Testis (tissue), 3 donors: ENCODE data around the gene GPR176. TPM values are rescaled to one million over a fixed set of nuclear protein-coding genes. Genes with fewer than 3 reads are reported as not detected.

Source experiments
- DNase-seq: peaks from one replicate; pipeline ENCODE4 v3.0.0-alpha.2; 2019
- H3K27ac ChIP-seq, 2 donors: fragments of 200-600 bp; sonication (generic); one replicate each; pipeline ENCODE4 v1.5.1; 2019
- H3K27me3 ChIP-seq: fragments of 200-600 bp; sonication (generic); one replicate; pipeline ENCODE4 v1.5.1; 2019
- H3K36me3 ChIP-seq: fragments of 200-600 bp; sonication (generic); one replicate; pipeline ENCODE4 v1.5.1; 2017; ENCODE audit warnings: low read depth; ENCODE audit errors: missing control alignments
- H3K4me1 ChIP-seq: fragments of 200-600 bp; sonication (generic); one replicate; pipeline ENCODE4 v1.5.1; 2019
- H3K4me3 ChIP-seq, 2 donors: fragments of 200-600 bp; sonication (generic); one replicate each; pipeline ENCODE4 v1.5.1; 2017 to 2019
- H3K9me3 ChIP-seq: fragments of 200-600 bp; sonication (generic); one replicate; pipeline ENCODE4 v1.5.1; 2017
- CTCF ChIP-seq, 3 experiments: fragments of 450-650 bp in 2 of 3; fragments of 200-600 bp in 1 of 3; sonication (generic) in 1 of 3; IDR thresholded peaks; one replicate each; pipeline ENCODE4 v1.5.1; 2016 to 2019; ENCODE audit warnings: antibody characterized with exemption in 3 of 3, mild to moderate bottlenecking in 2 of 3, moderate library complexity in 1 of 3
- POLR2A ChIP-seq: fragments of 450-650 bp; IDR thresholded peaks from one replicate; pipeline ENCODE4 v1.6.1; 2017; ENCODE audit warnings: antibody characterized with exemption, mild to moderate bottlenecking, moderate library complexity
- WGBS, 2 donors: methylation state at CpG; one replicate each; pipeline ENCODE4 v1.1.5; 2018; 5-methylcytosine and 5-hydroxymethylcytosine counted together
- intact Hi-C: fragments of 100-400 bp; cut with DNase I; formaldehyde crosslinking; loops from one replicate; pipeline ENCODE4 v1.15.1; 2023; ENCODE audit warnings: low total_unique reads
- polyA plus RNA-seq: library from polyadenylated mRNA; stranded (reverse); fragments of 350-450 nt; fragmentation: Illumina TruSeq; extraction: RNeasy Lipid Tissue Mini Kit (QIAGEN cat#74804); gene quantifications from one replicate; pipeline ENCODE4 v1.2.3, GENCODE V29; 2014; ENCODE audit warnings: low read depth, low replicate concordance; ENCODE audit not compliant: insufficient read depth
- total RNA-seq, 2 donors: library from RNA; depleted of rRNA; stranded (reverse); fragments of >200 nt; gene quantifications; one replicate each; pipeline ENCODE4 v1.2.3, GENCODE V29; 2016

GPR176 gene
- total and polyA plus RNA-seq, 3 donors from 2014 or later = 22.0 to 34.1 (median 23.1) TPM

- H3K4me3 ChIP-seq = no peak overlapping the region
- no peaks in the 10 kb centered on the region for H3K36me3 ChIP-seq
- H3K27ac ChIP-seq = no peak overlapping the region
- H3K4me1 ChIP-seq = no peaks in the 10 kb centered on the region
- TF ChIP-seq POLR2A (no peak), CTCF (IDR thresholded peaks at IDR 0.05) (no peak)
- 44 to 54% methylated on average over 1 of the region's 1 CpG for WGBS, 2 donors
- H3K9me3 ChIP-seq = no peaks in the 10 kb centered on the region
- H3K27me3 ChIP-seq = no peaks in the 10 kb centered on the region
- intact Hi-C loops = no loop called here
- no peak for DNase-seq
These were observed 132.6 kb downstream of the GPR176 start for GRCh38 chr15:39787479-39787878.

DNA sequence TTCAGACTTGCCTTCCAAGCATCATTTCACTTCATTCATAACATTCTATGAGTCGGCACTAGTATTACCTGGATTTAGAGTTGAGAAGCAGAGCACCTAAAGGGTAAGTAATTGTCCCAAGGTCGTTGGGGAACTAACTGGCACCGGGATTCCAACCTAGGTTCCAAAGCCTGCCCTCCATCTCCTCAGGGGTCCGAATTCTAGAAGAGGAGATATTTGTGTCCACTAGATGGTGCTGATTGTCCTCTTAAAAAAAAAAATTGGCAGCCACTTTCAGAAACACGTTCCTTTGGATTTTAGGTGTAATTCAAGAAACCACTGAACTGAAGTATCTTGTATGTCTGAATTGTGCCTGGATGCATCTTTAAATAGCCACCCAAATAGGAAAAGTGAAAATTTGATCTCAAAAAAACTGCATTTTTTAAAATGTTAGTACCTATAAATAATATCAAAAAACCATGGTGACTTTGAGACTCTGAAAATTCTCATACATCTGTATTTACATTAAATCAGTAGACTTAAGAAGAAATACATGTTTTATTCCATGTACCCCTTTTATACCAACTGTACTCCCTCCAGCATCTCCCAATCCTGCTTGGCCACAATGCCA lies 133.5 kb downstream of the GPR176 start:
- H3K36me3 ChIP-seq = no peaks in the 10 kb centered on the region
- DNase-seq = no peak
- H3K4me3 ChIP-seq = no peak overlapping the region
- peak; percentile 31 to 61 (median 60) for TF ChIP-seq CTCF (IDR thresholded peaks at IDR 0.05)
- TF ChIP-seq POLR2A = no peak
- H3K4me1 ChIP-seq = no peaks in the 10 kb centered on the region
- WGBS, 2 donors = 12 to 35% methylated on average over 5 of the region's 5 CpGs
- no peak overlapping the region for H3K27ac ChIP-seq
- intact Hi-C loops = no loop called here
- no peaks in the 10 kb centered on the region for H3K9me3 ChIP-seq
- H3K27me3 ChIP-seq = no peaks in the 10 kb centered on the region

DNA sequence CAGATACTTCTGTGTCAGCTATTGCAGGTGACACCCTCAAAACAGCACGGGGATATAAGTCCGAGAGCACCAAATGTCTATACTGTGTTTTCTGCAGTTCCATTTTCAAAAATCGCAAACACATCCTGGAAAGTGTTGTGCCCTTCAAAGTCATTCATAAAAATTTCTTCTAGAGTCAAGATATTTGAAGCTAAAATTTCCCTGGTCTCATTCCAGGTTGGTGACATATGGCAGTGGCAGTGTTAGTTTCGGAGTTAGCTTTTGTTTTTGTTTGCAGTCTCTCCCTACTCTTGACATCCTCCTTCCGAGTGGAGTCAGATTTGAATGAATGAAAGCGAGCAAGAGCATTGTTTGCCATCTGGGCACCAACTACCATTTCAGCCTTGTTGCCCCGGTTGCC lies 134.2 kb downstream of the GPR176 start:
- intact Hi-C loops = no loop called here
- WGBS, 2 donors = 83% methylated on average over 7 of the region's 7 CpGs

GRCh38 chr15:39785139-39785538 lies 134.9 kb downstream of the GPR176 start:
- Histone ChIP-seq H3K36me3 (no peaks in the 10 kb centered on the region), H3K4me1 (no peaks in the 10 kb centered on the region), H3K9me3 (no peaks in the 10 kb centered on the region), H3K4me3 (no peak overlapping the region), H3K27ac (no peak overlapping the region), H3K27me3 (no peaks in the 10 kb centered on the region)
- no peak for DNase-seq
- TF ChIP-seq CTCF (IDR thresholded peaks at IDR 0.05) = no peak
- no peak for TF ChIP-seq POLR2A
- intact Hi-C loops = no loop called here
- WGBS, 2 donors = 75 to 79% methylated on average over 10 of the region's 10 CpGs

More for the DNA sequence above, 134.2 kb downstream of the GPR176 start:
- Histone ChIP-seq H3K4me1 (no peaks in the 10 kb centered on the region), H3K27me3 (no peaks in the 10 kb centered on the region), H3K27ac (no peak overlapping the region), H3K36me3 (no peaks in the 10 kb centered on the region), H3K4me3 (no peak overlapping the region), H3K9me3 (no peaks in the 10 kb centered on the region)
- no peak for DNase-seq
- TF ChIP-seq CTCF (IDR thresholded peaks at IDR 0.05) (no peak), POLR2A (no peak)

GRCh38 chr15:39784638-39785037 lies 135.4 kb downstream of the GPR176 start:
- Histone ChIP-seq H3K9me3 (no peaks in the 10 kb centered on the region), H3K27ac (no peak overlapping the region), H3K4me3 (no peak overlapping the region), H3K4me1 (no peaks in the 10 kb centered on the region), H3K36me3 (no peaks in the 10 kb centered on the region), H3K27me3 (no peaks in the 10 kb centered on the region)
- DNase-seq = no peak
- intact Hi-C loops = no loop called here
- WGBS, 2 donors = 72 to 76% methylated on average over 2 of the region's 2 CpGs
- no peak for TF ChIP-seq POLR2A
- no peak for TF ChIP-seq CTCF (IDR thresholded peaks at IDR 0.05)
